ENCODE data around the gene PLXND1. TPM values are rescaled to one million over a fixed set of nuclear protein-coding genes. Genes with fewer than 3 reads are reported as not detected.
A peak's percentile ranks its signal among the peaks of the same experiment; 100 is the strongest.

Gene PLXND1
- total RNA-seq, 1 experiment from 2014 or later, result 47.3 TPM

DNA sequence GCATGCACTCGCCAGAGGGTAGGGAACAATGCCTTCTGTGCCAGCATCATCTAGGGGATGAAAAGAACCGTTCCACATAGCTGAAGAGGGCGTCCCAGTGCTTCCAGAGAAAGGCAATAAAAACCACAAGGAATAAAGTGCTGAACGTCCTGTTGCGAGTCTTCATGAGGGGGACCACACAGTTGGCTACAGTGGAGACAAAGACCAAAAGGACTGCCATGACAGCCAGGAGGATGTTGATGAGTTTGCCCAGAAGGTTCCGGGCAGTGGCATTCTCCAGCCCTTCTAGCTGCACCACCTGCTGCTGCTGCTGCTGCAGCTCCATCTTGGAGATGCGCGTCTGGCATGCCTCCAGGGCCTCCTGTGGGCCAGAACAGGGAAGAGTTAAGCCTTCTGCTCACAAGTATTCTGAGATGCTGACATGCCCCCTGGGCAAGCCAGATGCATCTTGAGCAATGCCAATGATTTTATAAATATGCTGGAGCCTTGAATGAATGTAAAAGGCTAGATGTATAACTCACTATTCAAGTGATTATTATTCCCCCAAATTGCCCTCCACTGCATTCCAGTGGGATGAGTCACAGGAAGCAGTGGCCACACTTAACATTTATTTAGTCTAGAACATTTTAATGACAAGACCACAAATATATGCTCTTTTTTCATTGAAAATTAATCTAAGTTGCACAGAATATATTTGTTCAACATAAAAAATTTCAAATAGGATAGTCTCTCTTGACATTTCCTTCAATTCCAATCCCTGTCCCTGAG is 45.1 kb upstream of the PLXND1 start:
- H3K36me3 ChIP-seq (ENCODE audit: control insufficient read depth in 1 of 2, insufficient read depth in 2 of 2, low read length in 2 of 2), result peaks cover 5 to 7% of the 10 kb centered on the region in 2 experiments; a peak in 1 of 4 replicates
- POLR2A ChIA-PET, result interaction anchor here (0.6 kb wide), 1 partner anchor 26 kb away, joined by 3 read pairs; no protein-coding TSS in a partner anchor

More for the DNA sequence above, 45.1 kb upstream of the PLXND1 start:
- no peak overlapping the region for H3K9ac ChIP-seq (ENCODE audit: low read length)
- intact Hi-C loops (cut with micrococcal nuclease), result no loop called here
- H3K4me1 ChIP-seq (ENCODE audit: control insufficient read depth in 1 of 2, insufficient read depth in 2 of 2, low read length in 2 of 2), result peaks cover 48 to 55% of the 10 kb centered on the region in 2 experiments
- peaks cover 8% of the 10 kb centered on the region; the same call in 1 of the 2 replicates for H3K79me2 ChIP-seq (ENCODE audit: insufficient read depth, low read length)
- no peaks in the 10 kb centered on the region for H4K20me1 ChIP-seq (ENCODE audit: insufficient read depth)
- peak; percentile 82 for ATAC-seq
- peak overlapping the region in 1 of 2 experiments; percentile 14; a peak in 1 of 4 replicates for H3K4me3 ChIP-seq (replicated peaks in 1 of 2; ENCODE audit: low read depth in 1 of 2, low read length in 2 of 2)
- H3K27me3 ChIP-seq (ENCODE audit: insufficient read depth, low read length), result no peaks in the 10 kb centered on the region
- no peak for TF ChIP-seq POLR2A (IDR thresholded peaks at IDR 0.05; ENCODE audit: borderline replicate concordance, extremely low read depth, insufficient read depth, insufficient read length)
- peak; percentile 29; the same call in 1 of the 2 replicates for TF ChIP-seq SRF (IDR thresholded peaks at IDR 0.05; ENCODE audit: low read depth)
- peak; percentile 67 for TF ChIP-seq RAD21 (IDR thresholded peaks at IDR 0.05; ENCODE audit: low read depth)
- TF ChIP-seq FOSL1 (IDR thresholded peaks at IDR 0.05; ENCODE audit: low read depth), result peak; percentile 87
- no peak for TF ChIP-seq EGR1 (IDR thresholded peaks at IDR 0.05; ENCODE audit: low read depth)
- peak; percentile 87 for TF ChIP-seq CBX3 (IDR thresholded peaks at IDR 0.05; ENCODE audit: low read depth)
- TF ChIP-seq, protein P1, sequence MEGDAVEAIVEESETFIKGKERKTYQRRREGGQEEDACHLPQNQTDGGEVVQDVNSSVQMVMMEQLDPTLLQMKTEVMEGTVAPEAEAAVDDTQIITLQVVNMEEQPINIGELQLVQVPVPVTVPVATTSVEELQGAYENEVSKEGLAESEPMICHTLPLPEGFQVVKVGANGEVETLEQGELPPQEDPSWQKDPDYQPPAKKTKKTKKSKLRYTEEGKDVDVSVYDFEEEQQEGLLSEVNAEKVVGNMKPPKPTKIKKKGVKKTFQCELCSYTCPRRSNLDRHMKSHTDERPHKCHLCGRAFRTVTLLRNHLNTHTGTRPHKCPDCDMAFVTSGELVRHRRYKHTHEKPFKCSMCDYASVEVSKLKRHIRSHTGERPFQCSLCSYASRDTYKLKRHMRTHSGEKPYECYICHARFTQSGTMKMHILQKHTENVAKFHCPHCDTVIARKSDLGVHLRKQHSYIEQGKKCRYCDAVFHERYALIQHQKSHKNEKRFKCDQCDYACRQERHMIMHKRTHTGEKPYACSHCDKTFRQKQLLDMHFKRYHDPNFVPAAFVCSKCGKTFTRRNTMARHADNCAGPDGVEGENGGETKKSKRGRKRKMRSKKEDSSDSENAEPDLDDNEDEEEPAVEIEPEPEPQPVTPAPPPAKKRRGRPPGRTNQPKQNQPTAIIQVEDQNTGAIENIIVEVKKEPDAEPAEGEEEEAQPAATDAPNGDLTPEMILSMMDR (IDR thresholded peaks at IDR 0.05 in 2 of 3, conservative IDR thresholded peaks at IDR 0.05 in 1 of 3; ENCODE audit: borderline replicate concordance in 1 of 3, insufficient read depth in 1 of 3, low read depth in 2 of 3, low read length in 2 of 3), result peak in 2 of 3 experiments; percentile 16 to 39; a peak in 3 of 6 replicates
- TF ChIP-seq ZNF274 (IDR thresholded peaks at IDR 0.05; ENCODE audit: low read depth, low read length), result no peak
- TF ChIP-seq SP1 (IDR thresholded peaks at IDR 0.05; ENCODE audit: low read depth), result peak; percentile 55
- TF ChIP-seq SIN3A (IDR thresholded peaks at IDR 0.05; ENCODE audit: low read depth), result peak; percentile 53; the same call in 1 of the 2 replicates
- TF ChIP-seq, protein P2, sequence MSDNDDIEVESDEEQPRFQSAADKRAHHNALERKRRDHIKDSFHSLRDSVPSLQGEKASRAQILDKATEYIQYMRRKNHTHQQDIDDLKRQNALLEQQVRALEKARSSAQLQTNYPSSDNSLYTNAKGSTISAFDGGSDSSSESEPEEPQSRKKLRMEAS (IDR thresholded peaks at IDR 0.05), result peak; percentile 59; the same call in 1 of the 2 replicates
- peak; percentile 73 for TF ChIP-seq CEBPB (IDR thresholded peaks at IDR 0.05; ENCODE audit: low read depth)
- no peak for TF ChIP-seq EZH2 (IDR thresholded peaks at IDR 0.05)
- TF ChIP-seq ELF1 (IDR thresholded peaks at IDR 0.05; ENCODE audit: borderline replicate concordance, low read depth), result no peak
- TF ChIP-seq JUND (IDR thresholded peaks at IDR 0.05), result peak; percentile 87
- ChIA-PET RAD21 (ENCODE audit: low non-redundant PET in 1 of 2, low total read pairs in 2 of 2, uncharacterized antibody in 2 of 2, unreplicated experiment in 2 of 2) (interaction anchor here in 1 of 2 experiments (0.7 to 0.9 kb wide), 2 partner anchors 100 to 143 kb away, joined by 3 to 4 read pairs; no protein-coding TSS in a partner anchor), CTCF (interaction anchor here (0.6 to 1.2 kb wide), 4 partner anchors 157 to 291 kb away, joined by 3 to 11 read pairs (median 3); no protein-coding TSS in a partner anchor)
- DNase-seq (ENCODE audit: low read depth, low spot score), result peak; percentile 59
- peak overlapping the region; percentile 77 for H3K27ac ChIP-seq (ENCODE audit: low read depth, low read length)
- H3K4me2 ChIP-seq (ENCODE audit: low read length), result peak overlapping the region; percentile 66
- H3K9me2 ChIP-seq (ENCODE audit: insufficient read depth), result no peaks in the 10 kb centered on the region
- no peak overlapping the region for H2AFZ ChIP-seq (ENCODE audit: low read depth, low read length, poor library complexity, severe bottlenecking)
- no peaks in the 10 kb centered on the region for H3K9me3 ChIP-seq (ENCODE audit: control insufficient read depth in 1 of 2, insufficient read depth in 1 of 2, low read depth in 1 of 2, low read length in 2 of 2)
- BruUV-seq (replicated peaks), result no TSS peak

Measured in HCT116 (cell line).